Heart left ventricle (tissue), 13 donors: ENCODE results near the gene DSCAML1.

Experiments
- POLR2A ChIP-seq, 2 donors: fragments of 450-650 bp; IDR thresholded peaks; one replicate each; pipeline ENCODE4 v1.6.1; 2017; ENCODE audit warnings: antibody characterized with exemption in 2 of 2, mild to moderate bottlenecking in 2 of 2, moderate library complexity in 2 of 2
- TF ChIP-seq, protein P1 (sequence below), 12 donors: fragments of 200-600 bp; sonication (generic) in 4 of 12; IDR thresholded peaks; one replicate each; pipeline versions ENCODE4 v1.5.0 to v1.8.0; 2018 to 2022; ENCODE audit warnings: antibody characterized with exemption in 12 of 12, mild to moderate bottlenecking in 5 of 12
- donor health status: ischemic (EF 13 %, LVEDD 7.1; RV severe dilation, severe dysfunction).
- donor health status: DM: no; HTN: yes; CAD: no.
- donor health status: DM: no; HTN: no; CAD: no.
- donor health status: ischemic (EF 25% LVEDD 6.9; RV normal size, moderate dysfunction).
- donor health status: ischemic (EF 25% LVEDD 5.7; RV mildly dilated, moderate dysfunction).
- donor health status: ischemic (EF 35%, LVEDD 5.7; RV mildly dilated, moderate dysfunction).
- donor health status: nonischemic (EF 11% LVEDD 7.7; RV severe dilation, severe dysfunction).
- donor health status: DM: yes; HTN: yes; CAD: no.
- donor health status: PGD.
- donor health status: ischemic (EF 29% LVEDD 5.4; RV normal size, mild dysfunction).
- donor health status: nonischemic (EF 23%, LVEDD 6.1; RV moderate dilation, normal function).

GRCh38 chr11:117706322-117706814 lies 90.6 kb downstream of the DSCAML1 start:
- TF ChIP-seq, protein P1, sequence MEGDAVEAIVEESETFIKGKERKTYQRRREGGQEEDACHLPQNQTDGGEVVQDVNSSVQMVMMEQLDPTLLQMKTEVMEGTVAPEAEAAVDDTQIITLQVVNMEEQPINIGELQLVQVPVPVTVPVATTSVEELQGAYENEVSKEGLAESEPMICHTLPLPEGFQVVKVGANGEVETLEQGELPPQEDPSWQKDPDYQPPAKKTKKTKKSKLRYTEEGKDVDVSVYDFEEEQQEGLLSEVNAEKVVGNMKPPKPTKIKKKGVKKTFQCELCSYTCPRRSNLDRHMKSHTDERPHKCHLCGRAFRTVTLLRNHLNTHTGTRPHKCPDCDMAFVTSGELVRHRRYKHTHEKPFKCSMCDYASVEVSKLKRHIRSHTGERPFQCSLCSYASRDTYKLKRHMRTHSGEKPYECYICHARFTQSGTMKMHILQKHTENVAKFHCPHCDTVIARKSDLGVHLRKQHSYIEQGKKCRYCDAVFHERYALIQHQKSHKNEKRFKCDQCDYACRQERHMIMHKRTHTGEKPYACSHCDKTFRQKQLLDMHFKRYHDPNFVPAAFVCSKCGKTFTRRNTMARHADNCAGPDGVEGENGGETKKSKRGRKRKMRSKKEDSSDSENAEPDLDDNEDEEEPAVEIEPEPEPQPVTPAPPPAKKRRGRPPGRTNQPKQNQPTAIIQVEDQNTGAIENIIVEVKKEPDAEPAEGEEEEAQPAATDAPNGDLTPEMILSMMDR (IDR thresholded peaks at IDR 0.05): no peak
- no peak for TF ChIP-seq POLR2A (IDR thresholded peaks at IDR 0.05)
